HG03571 (cell line): ENCODE measurements around the gene ADAM8.
A peak's percentile ranks its signal among the peaks of the same experiment; 100 is the strongest.
"Not testable (repeated sequence)": the region's sequence is repeated elsewhere in the genome, so short reads cannot be mapped to it uniquely, and the experiment has no call there.

ENCODE experiments used
- ATAC-seq: cut with Tn5 transposase; IDR thresholded peaks from one replicate; pipeline ENCODE4 v1.9.1; 2021; ENCODE audit not compliant: unreplicated experiment

Gene ADAM8

DNA sequence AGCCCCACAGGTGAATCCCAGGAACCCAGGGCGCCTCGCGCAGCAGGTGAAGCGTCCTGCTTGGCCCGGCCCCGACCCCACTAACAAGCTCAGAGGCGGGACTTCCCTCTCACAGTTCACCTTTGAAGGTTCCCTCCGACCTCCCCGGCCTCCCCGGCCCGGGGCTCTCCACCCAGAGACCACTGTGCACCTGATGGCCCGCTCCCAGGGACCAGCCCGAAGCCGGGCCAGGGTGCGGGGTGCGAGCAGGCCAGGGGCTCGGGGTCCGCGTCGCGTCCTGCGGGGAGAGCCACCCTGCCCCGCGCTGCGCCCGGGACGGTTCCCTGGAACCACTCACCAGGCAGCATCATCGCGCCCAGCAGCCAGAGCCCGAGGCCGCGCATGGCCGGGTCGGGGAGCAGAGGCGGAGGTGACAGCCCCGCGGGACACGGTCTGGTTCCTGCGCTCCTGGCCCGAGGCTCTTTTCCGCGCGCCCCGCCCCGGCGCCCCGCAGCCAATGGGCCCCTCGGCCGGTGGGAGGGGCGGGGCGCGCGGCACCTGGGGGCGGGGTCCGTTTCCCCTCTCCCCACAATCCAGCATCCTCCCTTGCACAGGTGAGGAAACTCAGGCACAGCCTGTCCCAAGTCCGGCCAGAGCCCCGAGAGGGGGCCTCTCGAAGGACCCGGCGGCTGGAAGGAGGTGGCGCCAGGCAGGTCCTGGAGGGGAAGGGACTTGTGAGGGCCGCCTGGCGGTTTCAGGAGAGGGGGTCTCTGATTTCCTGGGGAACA lies at the start of gene ADAM8:
TSS of gene ADAM8 (minus strand) at position 434 of the 767 bp plus-strand sequence. CDS start at position 383, 51 bp downstream.
- ATAC-seq: peak; percentile 39

- no peak for ATAC-seq
These were observed 49.5 kb upstream of the ADAM8 start for GRCh38 chr10:133326223-133326551.

GRCh38 chr10:133325440-133326222 lies 49.0 kb upstream of the ADAM8 start:
- no peak for ATAC-seq

- no peak for ATAC-seq
These were observed 48.2 kb upstream of the ADAM8 start for GRCh38 chr10:133324857-133325260.

DNA sequence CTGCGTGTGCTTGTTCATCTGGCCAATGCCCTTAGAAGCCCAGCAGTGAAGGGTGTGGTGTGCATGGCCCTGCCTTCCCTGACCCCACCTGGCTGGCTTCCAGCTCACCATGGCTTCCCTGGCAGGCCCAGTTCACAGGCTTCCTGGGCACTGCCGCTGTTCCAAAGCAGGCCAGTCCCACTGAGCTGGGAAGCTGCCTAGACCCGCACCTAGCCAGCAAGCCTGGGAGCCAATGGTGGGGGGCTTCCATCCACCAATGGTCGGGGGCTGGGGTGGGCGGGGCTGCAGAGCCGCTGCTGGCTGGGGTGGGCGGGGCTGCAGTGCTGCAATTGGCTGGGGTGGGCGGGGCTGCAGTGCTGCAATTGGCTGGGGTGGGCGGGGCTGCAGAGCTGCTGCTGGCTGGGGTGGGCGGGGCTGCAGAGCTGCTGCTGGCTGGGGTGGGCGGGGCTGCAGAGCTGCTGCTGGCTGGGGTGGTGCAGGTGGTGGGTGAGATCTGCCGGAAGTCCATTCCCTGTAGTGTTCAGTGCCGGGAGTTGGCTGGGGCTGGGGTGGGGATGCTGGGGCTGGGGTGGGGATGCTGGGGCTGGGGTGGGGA lies 47.6 kb upstream of the ADAM8 start:
- no peak for ATAC-seq

DNA sequence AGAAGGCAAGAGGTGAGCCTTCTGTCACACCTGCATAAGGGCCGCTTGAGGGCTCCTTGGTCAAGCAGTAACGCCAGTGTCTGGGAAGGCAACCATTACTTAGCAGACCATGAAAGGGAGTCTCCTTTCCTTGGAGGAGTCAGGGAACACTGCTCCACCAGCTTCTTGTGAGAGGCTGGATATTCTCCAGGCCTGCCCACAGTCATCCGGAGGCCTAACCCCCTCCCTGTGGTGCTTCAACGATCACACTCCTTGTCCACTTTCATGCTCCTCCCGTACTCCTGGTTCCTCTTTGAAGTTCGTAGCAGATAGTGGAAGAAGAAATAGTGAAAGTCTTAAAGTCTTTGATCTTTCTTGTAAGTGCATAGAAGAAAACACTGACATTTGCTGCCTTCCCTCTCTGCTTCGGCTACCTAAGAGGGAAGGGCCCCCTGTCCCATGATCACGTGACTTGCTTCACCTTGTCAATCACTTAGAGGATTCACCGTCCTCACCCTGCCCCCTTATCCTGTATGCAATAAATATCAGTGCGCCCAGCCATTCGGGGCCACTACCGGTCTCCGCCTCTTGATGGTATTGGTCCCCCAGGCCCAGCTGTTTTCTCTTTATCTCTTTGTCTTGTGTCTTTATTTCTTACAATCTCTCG lies 45.5 kb upstream of the ADAM8 start:
- not testable (repeated sequence) for ATAC-seq

GRCh38 chr10:133320852-133321422 lies 44.3 kb upstream of the ADAM8 start:
- ATAC-seq: not testable (repeated sequence)

- ATAC-seq: peak; percentile 91
These were observed 41.9 kb upstream of the ADAM8 start for GRCh38 chr10:133318494-133319127.

DNA sequence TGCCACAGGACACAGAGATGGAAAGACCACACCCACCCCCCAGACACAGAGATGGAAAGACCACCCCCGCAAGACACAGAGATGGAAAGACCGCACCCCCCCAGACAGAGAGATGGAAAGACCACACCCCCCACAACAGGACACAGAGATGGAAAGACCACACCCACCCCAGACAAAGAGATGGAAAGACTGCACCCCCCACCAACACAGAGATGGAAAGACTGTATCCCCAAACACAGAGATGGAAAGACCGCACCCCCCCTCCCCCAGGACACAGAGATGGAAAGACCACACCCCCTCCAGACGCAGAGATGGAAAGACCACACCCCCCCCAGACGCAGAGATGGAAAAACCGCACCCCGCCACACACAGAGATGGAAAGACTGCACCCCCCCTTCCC lies 40.1 kb upstream of the ADAM8 start:
- ATAC-seq: no peak

GRCh38 chr10:133316266-133316665 lies 39.6 kb upstream of the ADAM8 start:
- no peak for ATAC-seq

- ATAC-seq: no peak
These were observed 39.2 kb upstream of the ADAM8 start for GRCh38 chr10:133315847-133316246.

- ATAC-seq: no peak
These were observed 38.2 kb upstream of the ADAM8 start for GRCh38 chr10:133314911-133315310.

DNA sequence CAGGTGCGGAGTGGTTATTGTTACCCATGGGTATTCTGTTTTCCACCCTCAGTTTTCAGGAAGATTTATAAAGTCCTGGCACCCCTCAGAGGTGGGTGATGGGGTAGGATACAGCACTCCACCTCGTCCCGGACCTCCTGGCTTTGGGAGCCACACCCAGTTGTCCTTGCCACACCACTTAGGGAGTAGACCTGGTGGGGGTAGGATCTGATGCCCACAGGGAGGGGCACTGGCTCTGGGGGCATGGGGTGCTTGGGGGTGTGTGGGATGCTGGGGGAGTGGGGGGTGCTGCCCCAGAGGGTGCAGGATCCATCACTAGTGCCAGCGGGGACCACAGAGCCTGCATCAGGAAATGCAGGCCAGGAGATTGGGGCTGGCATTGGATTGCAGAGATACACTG lies 36.5 kb upstream of the ADAM8 start:
- ATAC-seq: no peak

GRCh38 chr10:133312769-133313145 lies 36.1 kb upstream of the ADAM8 start:
- no peak for ATAC-seq

- no peak for ATAC-seq
These were observed 35.5 kb upstream of the ADAM8 start for GRCh38 chr10:133312016-133312768.

- ATAC-seq: no peak
These were observed 34.9 kb upstream of the ADAM8 start for GRCh38 chr10:133311570-133311969.

- ATAC-seq: no peak
These were observed 34.1 kb upstream of the ADAM8 start for GRCh38 chr10:133310789-133311188.

DNA sequence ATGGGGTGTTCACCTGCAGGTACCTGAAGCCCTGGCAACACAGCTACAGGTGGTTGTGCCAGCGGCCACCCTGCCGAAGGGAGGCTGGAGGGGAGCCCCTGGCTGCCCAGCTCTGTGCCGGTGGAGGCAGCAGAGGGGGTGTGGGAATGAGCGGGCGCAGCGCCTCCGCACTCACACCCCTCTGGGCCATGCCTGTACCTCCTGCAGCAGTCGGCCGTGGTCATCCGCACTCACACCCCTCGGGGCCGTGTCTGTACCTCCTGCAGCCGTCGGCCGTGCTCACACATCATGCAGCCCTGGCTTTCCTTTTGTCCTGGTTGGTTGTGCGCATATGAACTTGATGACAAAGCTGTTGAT lies 33.7 kb upstream of the ADAM8 start:
- no peak for ATAC-seq

GRCh38 chr10:133309720-133310398 lies 33.2 kb upstream of the ADAM8 start:
- ATAC-seq: no peak
